Transverse colon (tissue), 4 donors: ENCODE measurements around the gene BMP8B.
"Not testable (repeated sequence)": the region's sequence is repeated elsewhere in the genome, so short reads cannot be mapped to it uniquely, and the experiment has no call there.

Source experiments
- POLR2AphosphoS5 ChIP-seq, 3 donors: sonication (generic); formaldehyde crosslinking; IDR thresholded peaks; one replicate each; pipeline ENCODE4 v1.6.1; 2016; ENCODE audit warnings: antibody characterized with exemption in 3 of 3
- TF ChIP-seq, protein P1 (sequence below), 5 experiments: fragments of 200-600 bp in 3 of 5; fragments of 450-650 bp in 2 of 5; sonication (generic) in 3 of 5; IDR thresholded peaks; 1 replicate in 2 of 5; 2 replicates in 3 of 5; pipeline ENCODE4 v1.5.1; 2016 to 2017; ENCODE audit warnings: antibody characterized with exemption in 5 of 5, inconsistent platforms in 3 of 5, mild to moderate bottlenecking in 2 of 5, moderate library complexity in 1 of 5

DNA sequence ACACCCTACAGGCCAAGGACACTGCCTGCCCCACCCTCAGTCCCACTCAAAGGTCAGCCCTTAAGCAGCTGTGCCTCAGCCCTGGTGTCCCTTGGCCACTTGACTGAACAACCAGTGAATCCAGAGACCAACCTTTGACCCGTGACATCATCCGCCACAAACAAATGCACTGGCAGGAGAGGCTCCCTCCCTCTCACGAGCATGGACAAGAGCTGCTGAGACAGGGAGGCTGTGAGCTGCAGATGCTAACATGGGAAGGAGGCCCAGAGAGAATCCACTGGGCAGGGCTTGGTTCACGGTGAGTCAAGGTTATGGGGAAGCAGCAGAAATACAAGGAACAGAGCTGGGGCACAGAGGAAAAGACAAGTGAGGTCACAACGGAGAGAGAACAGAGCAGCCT lies 22.2 kb downstream of the BMP8B start:
- TF ChIP-seq POLR2AphosphoS5 (IDR thresholded peaks at IDR 0.05) = not testable (repeated sequence)
- TF ChIP-seq, protein P1, sequence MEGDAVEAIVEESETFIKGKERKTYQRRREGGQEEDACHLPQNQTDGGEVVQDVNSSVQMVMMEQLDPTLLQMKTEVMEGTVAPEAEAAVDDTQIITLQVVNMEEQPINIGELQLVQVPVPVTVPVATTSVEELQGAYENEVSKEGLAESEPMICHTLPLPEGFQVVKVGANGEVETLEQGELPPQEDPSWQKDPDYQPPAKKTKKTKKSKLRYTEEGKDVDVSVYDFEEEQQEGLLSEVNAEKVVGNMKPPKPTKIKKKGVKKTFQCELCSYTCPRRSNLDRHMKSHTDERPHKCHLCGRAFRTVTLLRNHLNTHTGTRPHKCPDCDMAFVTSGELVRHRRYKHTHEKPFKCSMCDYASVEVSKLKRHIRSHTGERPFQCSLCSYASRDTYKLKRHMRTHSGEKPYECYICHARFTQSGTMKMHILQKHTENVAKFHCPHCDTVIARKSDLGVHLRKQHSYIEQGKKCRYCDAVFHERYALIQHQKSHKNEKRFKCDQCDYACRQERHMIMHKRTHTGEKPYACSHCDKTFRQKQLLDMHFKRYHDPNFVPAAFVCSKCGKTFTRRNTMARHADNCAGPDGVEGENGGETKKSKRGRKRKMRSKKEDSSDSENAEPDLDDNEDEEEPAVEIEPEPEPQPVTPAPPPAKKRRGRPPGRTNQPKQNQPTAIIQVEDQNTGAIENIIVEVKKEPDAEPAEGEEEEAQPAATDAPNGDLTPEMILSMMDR (IDR thresholded peaks at IDR 0.05) = not testable (repeated sequence)
